ENCODE data around the gene N4BP3. TPM values are rescaled to one million over a fixed set of nuclear protein-coding genes. Genes with fewer than 3 reads are reported as not detected.

Gene N4BP3
- total and polyA plus RNA-seq, 2 experiments from 2014 or later, result 9.8 to 58.2 TPM

- TF ChIP-seq, protein P1, sequence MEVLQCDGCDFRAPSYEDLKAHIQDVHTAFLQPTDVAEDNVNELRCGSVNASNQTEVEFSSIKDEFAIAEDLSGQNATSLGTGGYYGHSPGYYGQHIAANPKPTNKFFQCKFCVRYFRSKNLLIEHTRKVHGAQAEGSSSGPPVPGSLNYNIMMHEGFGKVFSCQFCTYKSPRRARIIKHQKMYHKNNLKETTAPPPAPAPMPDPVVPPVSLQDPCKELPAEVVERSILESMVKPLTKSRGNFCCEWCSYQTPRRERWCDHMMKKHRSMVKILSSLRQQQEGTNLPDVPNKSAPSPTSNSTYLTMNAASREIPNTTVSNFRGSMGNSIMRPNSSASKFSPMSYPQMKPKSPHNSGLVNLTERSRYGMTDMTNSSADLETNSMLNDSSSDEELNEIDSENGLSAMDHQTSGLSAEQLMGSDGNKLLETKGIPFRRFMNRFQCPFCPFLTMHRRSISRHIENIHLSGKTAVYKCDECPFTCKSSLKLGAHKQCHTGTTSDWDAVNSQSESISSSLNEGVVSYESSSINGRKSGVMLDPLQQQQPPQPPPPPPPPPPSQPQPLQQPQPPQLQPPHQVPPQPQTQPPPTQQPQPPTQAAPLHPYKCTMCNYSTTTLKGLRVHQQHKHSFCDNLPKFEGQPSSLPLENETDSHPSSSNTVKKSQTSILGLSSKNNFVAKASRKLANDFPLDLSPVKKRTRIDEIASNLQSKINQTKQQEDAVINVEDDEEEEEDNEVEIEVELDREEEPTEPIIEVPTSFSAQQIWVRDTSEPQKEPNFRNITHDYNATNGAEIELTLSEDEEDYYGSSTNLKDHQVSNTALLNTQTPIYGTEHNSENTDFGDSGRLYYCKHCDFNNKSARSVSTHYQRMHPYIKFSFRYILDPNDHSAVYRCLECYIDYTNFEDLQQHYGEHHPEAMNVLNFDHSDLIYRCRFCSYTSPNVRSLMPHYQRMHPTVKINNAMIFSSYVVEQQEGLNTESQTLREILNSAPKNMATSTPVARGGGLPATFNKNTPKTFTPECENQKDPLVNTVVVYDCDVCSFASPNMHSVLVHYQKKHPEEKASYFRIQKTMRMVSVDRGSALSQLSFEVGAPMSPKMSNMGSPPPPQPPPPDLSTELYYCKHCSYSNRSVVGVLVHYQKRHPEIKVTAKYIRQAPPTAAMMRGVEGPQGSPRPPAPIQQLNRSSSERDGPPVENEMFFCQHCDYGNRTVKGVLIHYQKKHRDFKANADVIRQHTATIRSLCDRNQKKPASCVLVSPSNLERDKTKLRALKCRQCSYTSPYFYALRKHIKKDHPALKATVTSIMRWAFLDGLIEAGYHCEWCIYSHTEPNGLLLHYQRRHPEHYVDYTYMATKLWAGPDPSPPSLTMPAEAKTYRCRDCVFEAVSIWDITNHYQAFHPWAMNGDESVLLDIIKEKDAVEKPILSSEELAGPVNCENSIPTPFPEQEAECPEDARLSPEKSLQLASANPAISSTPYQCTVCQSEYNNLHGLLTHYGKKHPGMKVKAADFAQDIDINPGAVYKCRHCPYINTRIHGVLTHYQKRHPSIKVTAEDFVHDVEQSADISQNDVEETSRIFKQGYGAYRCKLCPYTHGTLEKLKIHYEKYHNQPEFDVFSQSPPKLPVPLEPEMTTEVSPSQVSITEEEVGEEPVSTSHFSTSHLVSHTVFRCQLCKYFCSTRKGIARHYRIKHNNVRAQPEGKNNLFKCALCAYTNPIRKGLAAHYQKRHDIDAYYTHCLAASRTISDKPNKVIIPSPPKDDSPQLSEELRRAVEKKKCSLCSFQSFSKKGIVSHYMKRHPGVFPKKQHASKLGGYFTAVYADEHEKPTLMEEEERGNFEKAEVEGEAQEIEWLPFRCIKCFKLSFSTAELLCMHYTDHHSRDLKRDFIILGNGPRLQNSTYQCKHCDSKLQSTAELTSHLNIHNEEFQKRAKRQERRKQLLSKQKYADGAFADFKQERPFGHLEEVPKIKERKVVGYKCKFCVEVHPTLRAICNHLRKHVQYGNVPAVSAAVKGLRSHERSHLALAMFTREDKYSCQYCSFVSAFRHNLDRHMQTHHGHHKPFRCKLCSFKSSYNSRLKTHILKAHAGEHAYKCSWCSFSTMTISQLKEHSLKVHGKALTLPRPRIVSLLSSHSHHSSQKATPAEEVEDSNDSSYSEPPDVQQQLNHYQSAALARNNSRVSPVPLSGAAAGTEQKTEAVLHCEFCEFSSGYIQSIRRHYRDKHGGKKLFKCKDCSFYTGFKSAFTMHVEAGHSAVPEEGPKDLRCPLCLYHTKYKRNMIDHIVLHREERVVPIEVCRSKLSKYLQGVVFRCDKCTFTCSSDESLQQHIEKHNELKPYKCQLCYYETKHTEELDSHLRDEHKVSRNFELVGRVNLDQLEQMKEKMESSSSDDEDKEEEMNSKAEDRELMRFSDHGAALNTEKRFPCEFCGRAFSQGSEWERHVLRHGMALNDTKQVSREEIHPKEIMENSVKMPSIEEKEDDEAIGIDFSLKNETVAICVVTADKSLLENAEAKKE (CRISPR knock-in tag; IDR thresholded peaks at IDR 0.05), result no peak
- TF ChIP-seq, protein P2, sequence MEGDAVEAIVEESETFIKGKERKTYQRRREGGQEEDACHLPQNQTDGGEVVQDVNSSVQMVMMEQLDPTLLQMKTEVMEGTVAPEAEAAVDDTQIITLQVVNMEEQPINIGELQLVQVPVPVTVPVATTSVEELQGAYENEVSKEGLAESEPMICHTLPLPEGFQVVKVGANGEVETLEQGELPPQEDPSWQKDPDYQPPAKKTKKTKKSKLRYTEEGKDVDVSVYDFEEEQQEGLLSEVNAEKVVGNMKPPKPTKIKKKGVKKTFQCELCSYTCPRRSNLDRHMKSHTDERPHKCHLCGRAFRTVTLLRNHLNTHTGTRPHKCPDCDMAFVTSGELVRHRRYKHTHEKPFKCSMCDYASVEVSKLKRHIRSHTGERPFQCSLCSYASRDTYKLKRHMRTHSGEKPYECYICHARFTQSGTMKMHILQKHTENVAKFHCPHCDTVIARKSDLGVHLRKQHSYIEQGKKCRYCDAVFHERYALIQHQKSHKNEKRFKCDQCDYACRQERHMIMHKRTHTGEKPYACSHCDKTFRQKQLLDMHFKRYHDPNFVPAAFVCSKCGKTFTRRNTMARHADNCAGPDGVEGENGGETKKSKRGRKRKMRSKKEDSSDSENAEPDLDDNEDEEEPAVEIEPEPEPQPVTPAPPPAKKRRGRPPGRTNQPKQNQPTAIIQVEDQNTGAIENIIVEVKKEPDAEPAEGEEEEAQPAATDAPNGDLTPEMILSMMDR (conservative IDR thresholded peaks at IDR 0.05; ENCODE audit: low read depth in 2 of 2), result peak; percentile 92 to 99
- TF ChIP-seq ZNF114 (CRISPR knock-in tag; IDR thresholded peaks at IDR 0.05) (no peak), NANOG (IDR thresholded peaks at IDR 0.05; ENCODE audit: borderline replicate concordance) (no peak), CREB1 (CRISPR knock-in tag; IDR thresholded peaks at IDR 0.05; ENCODE audit: low read depth) (no peak), EZH2 (IDR thresholded peaks at IDR 0.05; ENCODE audit: low read depth, unreplicated experiment) (no peak), ZNF331 (CRISPR knock-in tag; IDR thresholded peaks at IDR 0.05; ENCODE audit: low read depth) (no peak), POLR2AphosphoS5 (IDR thresholded peaks at IDR 0.05; ENCODE audit: low read depth) (0 out of 2 replicates have a peak, but pooled peaks have one; percentile 32), EZH2phosphoT487 (IDR thresholded peaks at IDR 0.05; ENCODE audit: unreplicated experiment) (no peak), JUNB (IDR thresholded peaks at IDR 0.05; ENCODE audit: unreplicated experiment) (no peak)
Measured at GRCh38 chr5:178163772-178164735, 50.7 kb downstream of the N4BP3 start (continued).
